ENCODE measurements around the gene GMDS. TPM values are rescaled to one million over a fixed set of nuclear protein-coding genes. Genes with fewer than 3 reads are reported as not detected.

Gene GMDS
- total RNA-seq, 1 donor from 2014 or later = 30.1 TPM

DNA sequence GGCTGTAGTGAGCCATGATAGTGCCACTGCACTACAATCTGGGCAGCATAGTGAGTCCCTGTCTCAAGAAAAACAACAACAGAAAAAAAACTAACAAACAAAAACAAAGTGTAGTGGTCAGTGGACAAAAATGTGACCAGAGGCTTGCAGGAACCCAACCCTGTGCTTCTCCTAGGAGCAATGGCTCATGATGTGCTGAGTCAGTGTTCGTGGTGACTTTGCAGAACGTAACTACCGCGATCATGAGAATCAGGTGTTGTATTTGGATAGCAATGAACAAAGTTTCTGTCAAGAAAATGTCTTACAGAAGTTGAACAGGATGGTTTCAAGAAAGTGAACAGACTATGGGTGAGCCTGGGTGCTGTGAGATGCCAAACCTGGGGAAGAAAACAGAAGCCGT is 654.2 kb downstream of the GMDS start:
- ATAC-seq (ENCODE audit: low read depth) = no peak
- peaks cover 24% of the 10 kb centered on the region for H3K27me3 Mint-ChIP-seq
- TF ChIP-seq, protein P1, sequence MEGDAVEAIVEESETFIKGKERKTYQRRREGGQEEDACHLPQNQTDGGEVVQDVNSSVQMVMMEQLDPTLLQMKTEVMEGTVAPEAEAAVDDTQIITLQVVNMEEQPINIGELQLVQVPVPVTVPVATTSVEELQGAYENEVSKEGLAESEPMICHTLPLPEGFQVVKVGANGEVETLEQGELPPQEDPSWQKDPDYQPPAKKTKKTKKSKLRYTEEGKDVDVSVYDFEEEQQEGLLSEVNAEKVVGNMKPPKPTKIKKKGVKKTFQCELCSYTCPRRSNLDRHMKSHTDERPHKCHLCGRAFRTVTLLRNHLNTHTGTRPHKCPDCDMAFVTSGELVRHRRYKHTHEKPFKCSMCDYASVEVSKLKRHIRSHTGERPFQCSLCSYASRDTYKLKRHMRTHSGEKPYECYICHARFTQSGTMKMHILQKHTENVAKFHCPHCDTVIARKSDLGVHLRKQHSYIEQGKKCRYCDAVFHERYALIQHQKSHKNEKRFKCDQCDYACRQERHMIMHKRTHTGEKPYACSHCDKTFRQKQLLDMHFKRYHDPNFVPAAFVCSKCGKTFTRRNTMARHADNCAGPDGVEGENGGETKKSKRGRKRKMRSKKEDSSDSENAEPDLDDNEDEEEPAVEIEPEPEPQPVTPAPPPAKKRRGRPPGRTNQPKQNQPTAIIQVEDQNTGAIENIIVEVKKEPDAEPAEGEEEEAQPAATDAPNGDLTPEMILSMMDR (IDR thresholded peaks at IDR 0.05) = no peak
- no peak overlapping the region for H3K4me3 Mint-ChIP-seq
- H3K4me1 Mint-ChIP-seq = peaks cover 3% of the 10 kb centered on the region
- intact Hi-C loops (cut with micrococcal nuclease) = no loop called here
- ChIA-PET POLR2A (no interaction called here), CTCF (interaction anchor here (1.2 to 1.6 kb wide), 2 partner anchors 513 to 1043 kb away, joined by 3 to 5 read pairs; no protein-coding TSS in a partner anchor)
- no peak for DNase-seq
- H3K27ac Mint-ChIP-seq = no peak overlapping the region
- no peaks in the 10 kb centered on the region for H3K36me3 Mint-ChIP-seq (ENCODE audit: low read depth)
- no peaks in the 10 kb centered on the region for H3K9me3 Mint-ChIP-seq

DNA sequence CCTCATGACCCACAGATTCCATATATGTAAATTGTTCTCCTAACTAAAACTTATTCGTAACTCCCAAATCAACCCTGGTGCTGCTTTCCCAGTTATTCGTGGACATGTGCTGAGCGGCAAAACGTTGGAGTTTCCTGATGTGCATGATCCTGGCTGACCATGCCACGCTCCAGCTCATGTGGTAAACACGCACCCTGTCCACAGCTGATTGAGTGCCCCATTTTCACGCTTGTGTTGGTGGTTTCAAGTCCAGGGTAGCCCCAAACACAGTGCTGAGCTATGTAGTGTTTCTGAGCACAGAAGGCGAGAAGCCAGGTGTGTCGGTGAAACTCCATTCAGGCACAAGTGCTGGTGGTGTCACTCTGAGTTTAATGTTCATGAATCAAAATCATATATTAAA is 654.8 kb downstream of the GMDS start:
- H3K4me1 Mint-ChIP-seq = no peaks in the 10 kb centered on the region
- no peaks in the 10 kb centered on the region for H3K36me3 Mint-ChIP-seq (ENCODE audit: low read depth)
- intact Hi-C loops (cut with micrococcal nuclease) = no loop called here
- ChIA-PET CTCF (interaction anchor here (1.6 kb wide), 1 partner anchor 1043 kb away, joined by 5 read pairs; no protein-coding TSS in a partner anchor), POLR2A (no interaction called here)
- peaks cover 22% of the 10 kb centered on the region for H3K27me3 Mint-ChIP-seq
- TF ChIP-seq, protein P1 (IDR thresholded peaks at IDR 0.05) = no peak
- no peak overlapping the region for H3K27ac Mint-ChIP-seq
- H3K4me3 Mint-ChIP-seq = no peak overlapping the region
- ATAC-seq (ENCODE audit: low read depth) = no peak
- DNase-seq = no peak
- H3K9me3 Mint-ChIP-seq = no peaks in the 10 kb centered on the region

DNA sequence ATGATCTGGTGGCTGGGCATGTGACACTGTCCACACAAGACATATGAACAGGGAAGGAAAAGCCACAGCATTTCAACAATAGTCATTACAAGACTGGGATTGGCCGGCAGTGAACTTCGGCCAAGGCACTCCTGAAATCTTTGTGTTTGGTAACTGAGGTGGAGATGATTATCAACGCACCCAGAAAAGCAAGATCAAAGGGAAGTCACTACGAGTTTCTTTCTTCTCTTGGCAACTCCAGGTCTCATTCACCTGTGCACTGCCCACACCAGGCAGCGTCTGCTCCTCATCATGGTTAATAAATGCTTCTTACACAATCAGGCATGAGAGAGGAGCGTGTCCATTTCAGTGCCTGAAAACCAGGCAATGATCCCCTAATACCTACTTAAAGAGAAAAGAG is 656.2 kb downstream of the GMDS start:
- no peaks in the 10 kb centered on the region for H3K4me1 Mint-ChIP-seq
- no peak for DNase-seq
- H3K27ac Mint-ChIP-seq = no peak overlapping the region
- peaks cover 18% of the 10 kb centered on the region for H3K27me3 Mint-ChIP-seq
- intact Hi-C loops (cut with micrococcal nuclease) = no loop called here
- no peaks in the 10 kb centered on the region for H3K9me3 Mint-ChIP-seq
- H3K4me3 Mint-ChIP-seq = no peak overlapping the region
- ChIA-PET POLR2A (no interaction called here), CTCF (no interaction called here)
- ATAC-seq (ENCODE audit: low read depth) = no peak
- TF ChIP-seq, protein P1 (IDR thresholded peaks at IDR 0.05) = no peak
- no peaks in the 10 kb centered on the region for H3K36me3 Mint-ChIP-seq (ENCODE audit: low read depth)

DNA sequence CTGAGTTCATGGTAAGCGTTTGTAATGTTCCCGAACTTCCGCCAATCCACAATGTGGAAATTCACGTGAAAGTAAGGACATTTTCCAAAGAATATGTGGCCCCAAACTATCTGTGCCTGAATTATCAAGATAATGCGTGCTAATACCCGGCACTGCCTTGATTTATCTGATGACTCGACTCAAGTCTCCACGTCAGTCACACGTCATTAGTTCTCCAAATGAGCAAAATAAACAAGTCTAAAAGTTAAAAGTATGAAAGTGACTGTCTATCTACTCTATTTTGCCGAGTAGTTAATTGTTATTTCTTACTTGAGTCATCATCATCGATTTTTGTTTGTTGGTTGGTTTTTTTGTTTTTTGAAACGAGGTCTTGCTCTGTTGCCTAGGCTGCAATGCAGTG is 657.4 kb downstream of the GMDS start:
- Mint-ChIP-seq H3K9me3 (no peaks in the 10 kb centered on the region), H3K27me3 (peaks cover 17% of the 10 kb centered on the region), H3K4me3 (no peak overlapping the region), H3K4me1 (no peaks in the 10 kb centered on the region), H3K27ac (no peak overlapping the region), H3K36me3 (ENCODE audit: low read depth) (no peaks in the 10 kb centered on the region)
- TF ChIP-seq, protein P1 (IDR thresholded peaks at IDR 0.05) = no peak
- no peak for DNase-seq
- POLR2A ChIA-PET = no interaction called here
- CTCF ChIA-PET = no interaction called here
- no peak for ATAC-seq (ENCODE audit: low read depth)
- intact Hi-C loops (cut with micrococcal nuclease) = no loop called here

DNA sequence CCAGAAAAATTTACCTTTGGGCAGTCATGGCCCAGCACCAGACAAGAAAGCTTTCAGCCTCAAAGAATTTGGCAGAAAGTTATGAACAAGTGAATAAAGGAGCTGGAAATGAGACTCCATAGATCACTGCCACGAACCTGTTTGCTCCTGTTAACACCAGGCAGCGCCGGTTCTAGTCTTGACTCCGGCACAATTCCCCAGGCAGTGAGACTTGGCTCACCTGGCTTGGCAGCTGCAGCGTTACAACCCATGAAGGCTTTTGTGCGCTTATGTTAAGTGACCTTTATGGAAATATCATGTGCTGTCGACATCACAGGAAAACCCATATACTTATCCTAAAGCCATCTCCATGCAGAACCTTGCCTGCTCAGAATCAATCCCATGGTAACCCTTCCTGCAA is 657.9 kb downstream of the GMDS start:
- H3K27me3 Mint-ChIP-seq = peaks cover 15% of the 10 kb centered on the region
- H3K9me3 Mint-ChIP-seq = no peaks in the 10 kb centered on the region
- H3K27ac Mint-ChIP-seq = no peak overlapping the region
- POLR2A ChIA-PET = no interaction called here
- intact Hi-C loops (cut with micrococcal nuclease) = no loop called here
- no peaks in the 10 kb centered on the region for H3K36me3 Mint-ChIP-seq (ENCODE audit: low read depth)
- DNase-seq (no peak), ATAC-seq (ENCODE audit: low read depth) (no peak)
- H3K4me3 Mint-ChIP-seq = no peak overlapping the region
- TF ChIP-seq, protein P1 (IDR thresholded peaks at IDR 0.05) = no peak
- H3K4me1 Mint-ChIP-seq = no peaks in the 10 kb centered on the region
- CTCF ChIA-PET = no interaction called here
